MM.1S (cell line): ENCODE data around the gene ULK4.

Experiments
- DNase-seq: peaks from one replicate; pipeline ENCODE4 v3.0.0-alpha.2; 2015
- H2AFZ ChIP-seq: fragments of 300-600 bp; sonication (generic); 2 replicates; pipeline ENCODE4 v1.6.0; 2016; ENCODE audit warnings: antibody characterized with exemption, low read length
- H3F3A ChIP-seq: fragments of 300-600 bp; sonication (generic); 2 replicates; pipeline ENCODE4 v1.6.1; 2016; ENCODE audit warnings: mild to moderate bottlenecking, antibody characterized with exemption, low read length, moderate library complexity, mixed read lengths; ENCODE audit not compliant: insufficient read depth
- H3K27ac ChIP-seq: fragments of 300-600 bp; sonication (generic); 2 replicates; pipeline ENCODE4 v1.5.1; 2016; ENCODE audit warnings: mild to moderate bottlenecking, low read length
- H3K27me3 ChIP-seq: fragments of 300-600 bp; sonication (generic); replicated peaks from 2 replicates; pipeline ENCODE4 v1.6.0; 2016; ENCODE audit warnings: low read length; ENCODE audit not compliant: insufficient read depth
- H3K36me3 ChIP-seq: fragments of 300-600 bp; sonication (generic); replicated peaks from 2 replicates; pipeline ENCODE4 v1.6.1; 2016; ENCODE audit warnings: mild to moderate bottlenecking, low read length, mixed read lengths; ENCODE audit not compliant: insufficient read depth
- H3K4me1 ChIP-seq: fragments of 300-600 bp; sonication (generic); 2 replicates; pipeline ENCODE4 v1.6.1; 2016; ENCODE audit warnings: low read length, mixed read lengths
- H3K4me2 ChIP-seq: fragments of 300-600 bp; sonication (generic); 2 replicates; pipeline ENCODE4 v1.6.0; 2016; ENCODE audit warnings: low read depth, low read length
- H3K4me3 ChIP-seq: fragments of 300-600 bp; sonication (generic); 2 replicates; pipeline ENCODE4 v1.5.1; 2016; ENCODE audit warnings: low read length, mixed read lengths
- H3K79me2 ChIP-seq: fragments of 300-600 bp; sonication (generic); 2 replicates; pipeline ENCODE4 v1.6.1; 2016; ENCODE audit warnings: mixed run types, low read length, mixed read lengths
- H3K9ac ChIP-seq: fragments of 300-600 bp; sonication (generic); 2 replicates; pipeline ENCODE4 v1.6.1; 2016; ENCODE audit warnings: low read length, mixed read lengths
- H3K9me2 ChIP-seq: fragments of 300-600 bp; sonication (generic); replicated peaks from 2 replicates; pipeline ENCODE4 v1.6.1; 2016; ENCODE audit warnings: mild to moderate bottlenecking, low read length, mixed read lengths; ENCODE audit not compliant: insufficient read depth
- H3K9me3 ChIP-seq: fragments of 300-600 bp; sonication (generic); replicated peaks from 2 replicates; pipeline ENCODE4 v1.6.1; 2016; ENCODE audit warnings: mild to moderate bottlenecking, low read length, mixed read lengths; ENCODE audit not compliant: insufficient read depth
- H4K20me1 ChIP-seq: fragments of 300-600 bp; sonication (generic); 2 replicates; pipeline ENCODE4 v1.6.1; 2016; ENCODE audit warnings: mild to moderate bottlenecking, low read length, moderate library complexity, mixed read lengths; ENCODE audit not compliant: insufficient read depth
- EZH2 ChIP-seq: fragments of 300-600 bp; sonication (generic); optimal IDR thresholded peaks from 2 replicates; pipeline ENCODE3; 2017; ENCODE audit warnings: low read depth, mild to moderate bottlenecking, antibody characterized with exemption, low read length, mixed read lengths
- EZH2phosphoT487 ChIP-seq: fragments of 300-600 bp; sonication (generic); IDR thresholded peaks from 2 replicates; pipeline ENCODE4 v1.6.1; 2018; ENCODE audit warnings: antibody characterized with exemption, low read length
- TF ChIP-seq, protein P1 (sequence below): fragments of 300-600 bp; sonication (generic); IDR thresholded peaks from 2 replicates; pipeline ENCODE4 v1.5.1; 2016; ENCODE audit warnings: antibody characterized with exemption, low read length, mixed read lengths

The ULK4 gene

GRCh38 chr3:41489231-41489630 is 472.7 kb downstream of the ULK4 start:
- no peak overlapping the region for H3K4me2 ChIP-seq
- H3K9me2 ChIP-seq: no peaks in the 10 kb centered on the region
- H4K20me1 ChIP-seq: no peaks in the 10 kb centered on the region
- H3K79me2 ChIP-seq: no peaks in the 10 kb centered on the region
- H3F3A ChIP-seq: no peaks in the 10 kb centered on the region
- H3K4me1 ChIP-seq: no peaks in the 10 kb centered on the region
- no peak overlapping the region for H2AFZ ChIP-seq
- no peak overlapping the region for H3K4me3 ChIP-seq
- no peaks in the 10 kb centered on the region for H3K36me3 ChIP-seq
- no peak overlapping the region for H3K27ac ChIP-seq
- no peaks in the 10 kb centered on the region for H3K9me3 ChIP-seq
- no peak for DNase-seq
- no peak overlapping the region for H3K9ac ChIP-seq
- TF ChIP-seq, protein P1, sequence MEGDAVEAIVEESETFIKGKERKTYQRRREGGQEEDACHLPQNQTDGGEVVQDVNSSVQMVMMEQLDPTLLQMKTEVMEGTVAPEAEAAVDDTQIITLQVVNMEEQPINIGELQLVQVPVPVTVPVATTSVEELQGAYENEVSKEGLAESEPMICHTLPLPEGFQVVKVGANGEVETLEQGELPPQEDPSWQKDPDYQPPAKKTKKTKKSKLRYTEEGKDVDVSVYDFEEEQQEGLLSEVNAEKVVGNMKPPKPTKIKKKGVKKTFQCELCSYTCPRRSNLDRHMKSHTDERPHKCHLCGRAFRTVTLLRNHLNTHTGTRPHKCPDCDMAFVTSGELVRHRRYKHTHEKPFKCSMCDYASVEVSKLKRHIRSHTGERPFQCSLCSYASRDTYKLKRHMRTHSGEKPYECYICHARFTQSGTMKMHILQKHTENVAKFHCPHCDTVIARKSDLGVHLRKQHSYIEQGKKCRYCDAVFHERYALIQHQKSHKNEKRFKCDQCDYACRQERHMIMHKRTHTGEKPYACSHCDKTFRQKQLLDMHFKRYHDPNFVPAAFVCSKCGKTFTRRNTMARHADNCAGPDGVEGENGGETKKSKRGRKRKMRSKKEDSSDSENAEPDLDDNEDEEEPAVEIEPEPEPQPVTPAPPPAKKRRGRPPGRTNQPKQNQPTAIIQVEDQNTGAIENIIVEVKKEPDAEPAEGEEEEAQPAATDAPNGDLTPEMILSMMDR: no peak
- TF ChIP-seq EZH2phosphoT487 (no peak), EZH2 (no peak)
- H3K27me3 ChIP-seq: no peaks in the 10 kb centered on the region

GRCh38 chr3:41488501-41488900 is 473.4 kb downstream of the ULK4 start:
- TF ChIP-seq, protein P1: no peak
- TF ChIP-seq EZH2phosphoT487 (no peak), EZH2 (no peak)
- no peak for DNase-seq
- Histone ChIP-seq H3K9ac (no peak overlapping the region), H2AFZ (no peak overlapping the region), H3F3A (no peaks in the 10 kb centered on the region), H3K4me1 (no peaks in the 10 kb centered on the region), H3K9me3 (no peaks in the 10 kb centered on the region), H3K27me3 (no peaks in the 10 kb centered on the region), H3K27ac (no peak overlapping the region), H3K4me3 (no peak overlapping the region), H3K4me2 (no peak overlapping the region), H3K79me2 (no peaks in the 10 kb centered on the region), H3K9me2 (no peaks in the 10 kb centered on the region), H3K36me3 (no peaks in the 10 kb centered on the region), H4K20me1 (no peaks in the 10 kb centered on the region)

DNA sequence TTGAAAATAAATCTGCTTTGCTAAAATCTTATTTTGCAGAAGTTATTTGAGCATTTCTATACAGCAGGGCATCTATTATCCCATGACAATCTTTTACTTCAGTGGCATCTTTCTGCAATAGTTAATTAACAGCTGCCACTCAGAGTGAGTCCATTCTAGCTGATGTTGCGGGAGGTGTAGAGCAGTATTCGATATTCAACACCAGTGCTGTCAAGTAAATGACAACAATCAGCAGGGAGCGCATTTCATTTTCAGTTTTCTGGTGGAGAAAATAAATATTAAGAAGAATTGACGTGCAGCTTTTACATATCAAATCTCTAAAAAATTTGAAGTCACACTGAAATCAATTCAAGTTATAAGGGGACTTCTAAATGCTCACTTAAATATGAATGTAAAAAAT is 476.4 kb downstream of the ULK4 start:
- Histone ChIP-seq H3K9me2 (no peaks in the 10 kb centered on the region), H3K27me3 (no peaks in the 10 kb centered on the region), H3F3A (no peaks in the 10 kb centered on the region), H3K4me3 (no peak overlapping the region), H3K4me1 (no peaks in the 10 kb centered on the region), H3K27ac (no peak overlapping the region), H3K4me2 (no peak overlapping the region), H3K36me3 (no peaks in the 10 kb centered on the region), H3K79me2 (no peaks in the 10 kb centered on the region), H3K9ac (no peak overlapping the region), H4K20me1 (no peaks in the 10 kb centered on the region), H2AFZ (no peak overlapping the region), H3K9me3 (no peaks in the 10 kb centered on the region)
- no peak for TF ChIP-seq EZH2
- no peak for TF ChIP-seq EZH2phosphoT487
- TF ChIP-seq, protein P1: no peak
- DNase-seq: no peak
